NCI-H69 (cell line): ENCODE data around the gene XPO6.
A peak's percentile ranks its signal among the peaks of the same experiment; 100 is the strongest.

ENCODE experiments used
- DNase-seq: peaks from one replicate; lab custom pipeline; 2025; lab: John Stamatoyannopoulos, UW

XPO6 gene

GRCh38 chr16:28156056-28156680, 55.6 kb downstream of the XPO6 start:
- DNase-seq = no peak

- DNase-seq = peak; percentile 82
Observed at GRCh38 chr16:28155293-28155692, 56.5 kb downstream of the XPO6 start.

GRCh38 chr16:28151180-28151579, 60.6 kb downstream of the XPO6 start:
- DNase-seq = no peak

GRCh38 chr16:28149011-28149888, 62.5 kb downstream of the XPO6 start:
- no peak for DNase-seq

GRCh38 chr16:28146536-28146935, 65.2 kb downstream of the XPO6 start:
- peak; percentile 57 for DNase-seq

GRCh38 chr16:28145796-28146195, 66.0 kb downstream of the XPO6 start:
- DNase-seq = no peak

- no peak for DNase-seq
Observed at GRCh38 chr16:28140788-28141618, 70.8 kb downstream of the XPO6 start.

GRCh38 chr16:28139530-28139929, 72.2 kb downstream of the XPO6 start:
- no peak for DNase-seq

- no peak for DNase-seq
Observed at GRCh38 chr16:28136751-28137434, 74.9 kb downstream of the XPO6 start.

- no peak for DNase-seq
Observed at GRCh38 chr16:28133666-28134065, 78.1 kb downstream of the XPO6 start.

- no peak for DNase-seq
Observed at GRCh38 chr16:28131743-28132393, 79.9 kb downstream of the XPO6 start.

- DNase-seq = no peak
Observed at GRCh38 chr16:28131181-28131580, 80.6 kb downstream of the XPO6 start.

GRCh38 chr16:28130099-28131088, 81.4 kb downstream of the XPO6 start:
- DNase-seq = no peak

GRCh38 chr16:28126684-28127620, 84.8 kb downstream of the XPO6 start:
- DNase-seq = no peak

- no peak for DNase-seq
Observed at GRCh38 chr16:28125592-28125991, 86.2 kb downstream of the XPO6 start.

GRCh38 chr16:28121527-28121926, 90.2 kb downstream of the XPO6 start:
- DNase-seq = no peak

GRCh38 chr16:28120754-28121153, 91.0 kb downstream of the XPO6 start:
- no peak for DNase-seq

GRCh38 chr16:28118637-28119036, 93.1 kb downstream of the XPO6 start:
- no peak for DNase-seq

- DNase-seq = no peak
Observed at GRCh38 chr16:28117168-28117565, 94.6 kb downstream of the XPO6 start.
